Activated B cell treated with CpG ODN at 0.5 μM for 24 hours (primary cell): ENCODE data around the gene FCRL5. TPM values are rescaled to one million over a fixed set of nuclear protein-coding genes. Genes with fewer than 3 reads are reported as not detected.
A peak's percentile ranks its signal among the peaks of the same experiment; 100 is the strongest.

ENCODE experiments used
- ATAC-seq: fragments of 200-7000 bp; cut with Tn5 transposase; one replicate; pipeline ENCODE4 v1.10.0; 2021; ENCODE audit warnings: low read depth, mild to moderate bottlenecking, moderate library complexity
- CTCF ChIA-PET: fragments of 350-600 bp; sonication (Branson Sonifier 250); formaldehyde crosslinking; loops from one replicate; lab custom pipeline; 2021; ENCODE audit warnings: antibody characterized with exemption; lab: Charles Lee
- POLR2A ChIA-PET: fragments of 350-600 bp; sonication (Branson Sonifier 250); formaldehyde crosslinking; loops from one replicate; lab custom pipeline; 2021; ENCODE audit warnings: antibody characterized with exemption; lab: Charles Lee
- DNase-seq: peaks from one replicate; pipeline ENCODE4 v3.0.0; 2022
- H3K27ac Mint-ChIP-seq: one replicate; pipeline ENCODE4 v1.8.0; 2020; ENCODE audit warnings: mixed read lengths
- H3K27me3 Mint-ChIP-seq: one replicate; pipeline ENCODE4 v1.8.0; 2021; ENCODE audit warnings: mixed read lengths
- H3K36me3 Mint-ChIP-seq: one replicate; pipeline ENCODE4 v1.8.0; 2021; ENCODE audit warnings: low read depth, mixed read lengths
- H3K4me1 Mint-ChIP-seq: one replicate; pipeline ENCODE4 v1.8.0; 2021; ENCODE audit warnings: mixed read lengths
- H3K4me3 Mint-ChIP-seq: one replicate; pipeline ENCODE4 v1.8.0; 2020; ENCODE audit warnings: mild to moderate bottlenecking, mixed read lengths
- H3K9me3 Mint-ChIP-seq: one replicate; pipeline ENCODE4 v1.8.0; 2020; ENCODE audit warnings: mixed read lengths
- CTCF ChIP-seq: fragments of 200-600 bp; IDR thresholded peaks from one replicate; pipeline ENCODE4 v1.8.0; 2022; ENCODE audit warnings: antibody characterized with exemption, mild to moderate bottlenecking
- intact Hi-C: fragments of 100-400 bp; cut with micrococcal nuclease; formaldehyde crosslinking; loops from one replicate; pipeline ENCODE4 v1.15.1; 2024
- total RNA-seq: library from RNA; stranded (reverse); gene quantifications from 2 replicates; pipeline ENCODE4 v1.2.3, GENCODE V29; 2022

The FCRL5 gene
- total RNA-seq, 1 donor from 2014 or later = 55.4 TPM

- Mint-ChIP-seq H3K27ac (peak overlapping the region; percentile 41), H3K4me3 (peak overlapping the region; percentile 21), H3K9me3 (no peaks in the 10 kb centered on the region), H3K4me1 (peaks cover 34% of the 10 kb centered on the region), H3K36me3 (no peaks in the 10 kb centered on the region), H3K27me3 (no peaks in the 10 kb centered on the region)
- intact Hi-C loops = loop anchor here (2.0 to 5.0 kb wide), 2 partner anchors 275 to 406 kb away; no protein-coding TSS in a partner anchor
- no peak for TF ChIP-seq CTCF
- peak; percentile 40 for ATAC-seq
- POLR2A ChIA-PET = no interaction called here
- CTCF ChIA-PET = interaction anchor here (1.1 to 3.8 kb wide), 3 partner anchors 8 to 128 kb away, joined by 3 to 22 read pairs (median 9); no protein-coding TSS in a partner anchor
- no peak for DNase-seq
Measured at GRCh38 chr1:157497284-157497683, 55.0 kb downstream of the FCRL5 start.

GRCh38 chr1:157496121-157496526, 56.2 kb downstream of the FCRL5 start:
- intact Hi-C loops = loop anchor here (1.0 to 5.0 kb wide), 3 partner anchors 9 to 405 kb away; no protein-coding TSS in a partner anchor
- POLR2A ChIA-PET = no interaction called here
- Mint-ChIP-seq H3K27me3 (no peaks in the 10 kb centered on the region), H3K4me1 (peaks cover 34% of the 10 kb centered on the region), H3K36me3 (no peaks in the 10 kb centered on the region), H3K27ac (peak overlapping the region; percentile 27), H3K9me3 (no peaks in the 10 kb centered on the region), H3K4me3 (peak overlapping the region; percentile 44)
- no peak for DNase-seq
- ATAC-seq = peak; percentile 88
- TF ChIP-seq CTCF = peak; percentile 83
- CTCF ChIA-PET = interaction anchor here (0.7 to 3.8 kb wide), 14 partner anchors 10 to 362 kb away, joined by 3 to 22 read pairs (median 6); no protein-coding TSS in a partner anchor

GRCh38 chr1:157495285-157495684, 57.0 kb downstream of the FCRL5 start:
- intact Hi-C loops = loop anchor here (5.0 kb wide), 1 partner anchor 277 kb away; no protein-coding TSS in a partner anchor
- Mint-ChIP-seq H3K36me3 (no peaks in the 10 kb centered on the region), H3K27ac (no peak overlapping the region), H3K9me3 (no peaks in the 10 kb centered on the region), H3K4me3 (no peak overlapping the region), H3K27me3 (no peaks in the 10 kb centered on the region), H3K4me1 (peaks cover 37% of the 10 kb centered on the region)
- POLR2A ChIA-PET = no interaction called here
- no peak for TF ChIP-seq CTCF
- no peak for ATAC-seq
- no peak for DNase-seq
- CTCF ChIA-PET = interaction anchor here (0.7 to 3.8 kb wide), 14 partner anchors 10 to 400 kb away, joined by 3 to 22 read pairs (median 6); no protein-coding TSS in a partner anchor

GRCh38 chr1:157494093-157494492, 58.2 kb downstream of the FCRL5 start:
- Mint-ChIP-seq H3K36me3 (no peaks in the 10 kb centered on the region), H3K4me3 (no peak overlapping the region), H3K4me1 (peaks cover 33% of the 10 kb centered on the region), H3K9me3 (no peaks in the 10 kb centered on the region), H3K27ac (no peak overlapping the region), H3K27me3 (no peaks in the 10 kb centered on the region)
- intact Hi-C loops = no loop called here
- CTCF ChIA-PET = interaction anchor here (1.9 to 3.8 kb wide), 3 partner anchors 12 to 298 kb away, joined by 8 to 22 read pairs (median 9); no protein-coding TSS in a partner anchor
- POLR2A ChIA-PET = no interaction called here
- no peak for TF ChIP-seq CTCF
- DNase-seq = no peak
- no peak for ATAC-seq

GRCh38 chr1:157490467-157491165, 61.7 kb downstream of the FCRL5 start:
- ATAC-seq (peak; percentile 62), DNase-seq (peak; percentile 55)
- peaks cover 3% of the 10 kb centered on the region for H3K4me1 Mint-ChIP-seq
- H3K9me3 Mint-ChIP-seq = no peaks in the 10 kb centered on the region
- no peaks in the 10 kb centered on the region for H3K27me3 Mint-ChIP-seq
- ChIA-PET CTCF (interaction anchor here (1.2 kb wide), 1 partner anchor 15 kb away, joined by 4 read pairs; no protein-coding TSS in a partner anchor), POLR2A (no interaction called here)
- intact Hi-C loops = loop anchor here (1.0 kb wide), 1 partner anchor 120 kb away; no protein-coding TSS in a partner anchor
- H3K4me3 Mint-ChIP-seq = no peak overlapping the region
- no peak for TF ChIP-seq CTCF
- no peaks in the 10 kb centered on the region for H3K36me3 Mint-ChIP-seq
- H3K27ac Mint-ChIP-seq = no peak overlapping the region
